ENCODE measurements around the gene GABARAPL1. TPM values are rescaled to one million over a fixed set of nuclear protein-coding genes. Genes with fewer than 3 reads are reported as not detected.
"Not testable (repeated sequence)": the region's sequence is repeated elsewhere in the genome, so short reads cannot be mapped to it uniquely, and the experiment has no call there.

GABARAPL1 gene
- total RNA-seq, 1 donor from 2014 or later = 51.3 TPM

GRCh38 chr12:10197879-10198278 lies 14.8 kb upstream of the GABARAPL1 start:
- no peak for DNase-seq (ENCODE audit: low read depth in 2 of 2)

DNA sequence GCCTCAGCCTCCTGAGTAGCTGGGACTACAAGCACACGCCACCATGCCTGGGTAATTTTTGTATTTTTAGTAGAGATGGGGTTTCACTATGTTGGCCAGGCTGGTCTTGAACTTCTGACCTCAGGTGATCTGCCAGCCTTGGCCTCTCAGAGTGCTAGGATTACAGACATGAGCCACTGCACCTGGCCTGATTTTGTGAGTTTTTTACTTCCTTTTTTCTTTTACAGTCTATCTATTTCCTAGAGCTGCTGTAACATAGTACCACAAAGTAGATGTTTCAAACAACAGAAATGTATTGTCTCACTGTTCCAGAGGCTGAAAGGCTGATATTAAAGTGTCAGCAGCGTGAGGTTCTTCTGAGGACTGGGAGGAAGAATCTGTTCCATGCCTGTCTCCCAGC lies 8.2 kb upstream of the GABARAPL1 start:
- DNase-seq (ENCODE audit: low read depth in 2 of 2) = not testable (repeated sequence)

GRCh38 chr12:10205220-10205807 lies 7.4 kb upstream of the GABARAPL1 start:
- peak in 1 of 2 donors; percentile 62 for DNase-seq (ENCODE audit: low read depth in 2 of 2)

- DNase-seq (ENCODE audit: low read depth in 2 of 2) = peak; percentile 35 to 81
Measured at GRCh38 chr12:10207136-10207535, 5.5 kb upstream of the GABARAPL1 start.

GRCh38 chr12:10210225-10210624 lies 2.5 kb upstream of the GABARAPL1 start:
- DNase-seq (ENCODE audit: low read depth in 2 of 2) = no peak

- DNase-seq (ENCODE audit: low read depth in 2 of 2) = no peak
Measured at GRCh38 chr12:10211101-10211939, 1.4 kb upstream of the GABARAPL1 start.

DNA sequence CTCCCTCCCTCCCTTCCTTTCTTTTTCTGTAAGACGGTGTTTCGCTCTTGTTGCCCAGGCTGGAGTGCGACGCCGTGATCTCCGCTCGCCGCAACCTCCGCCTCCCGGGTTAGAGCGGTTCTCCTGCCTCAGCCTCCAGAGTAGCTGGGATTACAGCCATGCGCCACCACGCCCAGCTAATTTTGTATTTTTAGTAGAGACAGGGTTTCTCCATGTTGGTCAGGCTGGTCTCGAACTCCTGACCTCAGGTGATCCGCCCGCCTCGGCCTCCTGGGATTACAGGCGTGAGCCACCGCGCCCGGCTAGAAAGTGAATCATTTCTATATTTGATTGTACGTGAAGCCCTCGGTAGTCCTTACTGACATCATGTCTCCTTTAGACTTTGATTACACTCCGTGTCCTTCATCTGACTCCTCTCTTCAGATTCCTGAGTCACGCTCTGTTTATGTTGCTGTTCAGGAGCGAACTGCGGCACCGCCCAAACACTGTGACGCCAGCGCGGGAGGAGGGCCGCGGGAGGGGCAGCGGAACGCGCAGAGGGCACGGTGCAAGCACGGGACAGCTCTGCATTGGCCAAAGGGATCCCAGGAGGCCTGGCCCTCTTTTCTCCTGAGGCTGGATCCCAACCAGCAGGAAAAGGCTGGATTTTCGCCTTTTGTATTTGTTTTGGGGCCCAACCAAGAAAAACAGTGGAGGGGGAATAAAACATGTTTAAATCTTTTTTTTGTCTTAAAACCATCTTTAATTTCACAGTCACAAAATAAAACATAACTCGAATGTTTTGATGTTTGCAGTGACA lies 538 bp upstream of the GABARAPL1 start:
- peak; percentile 97 to 100 for DNase-seq (ENCODE audit: low read depth in 2 of 2)

GRCh38 chr12:10213168-10214135 lies 775 bp downstream of the GABARAPL1 start:
- DNase-seq (ENCODE audit: low read depth in 2 of 2) = peak; percentile 46 to 70

GRCh38 chr12:10214136-10214894 lies 1.6 kb downstream of the GABARAPL1 start:
- peak in 1 of 2 donors; percentile 65 for DNase-seq (ENCODE audit: low read depth in 2 of 2)

- no peak for DNase-seq (ENCODE audit: low read depth in 2 of 2)
Measured at GRCh38 chr12:10214895-10215267, 2.2 kb downstream of the GABARAPL1 start.

- DNase-seq (ENCODE audit: low read depth in 2 of 2) = no peak
Measured at GRCh38 chr12:10215436-10215835, 2.8 kb downstream of the GABARAPL1 start.

DNA sequence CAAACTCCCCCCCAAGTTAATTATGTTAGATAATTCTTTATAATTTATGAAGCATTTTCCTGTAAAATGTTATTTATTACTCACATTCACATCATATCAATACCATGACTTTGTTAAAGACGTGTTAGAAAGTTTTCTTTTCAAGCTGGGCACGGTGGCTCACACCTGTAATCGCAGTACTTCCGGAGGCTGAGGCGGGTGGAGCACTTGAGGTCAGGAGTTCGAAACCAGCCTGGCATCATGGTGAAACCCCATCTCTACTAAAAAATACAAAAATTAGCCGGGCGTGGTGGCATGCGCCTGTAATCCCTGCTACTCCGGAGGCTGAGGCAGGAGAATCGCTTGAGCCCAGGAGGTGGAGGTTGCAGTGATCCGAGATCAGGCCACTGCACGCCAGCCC lies 3.3 kb downstream of the GABARAPL1 start:
- DNase-seq (ENCODE audit: low read depth in 2 of 2) = not testable (repeated sequence)

GRCh38 chr12:10218021-10218420 lies 5.3 kb downstream of the GABARAPL1 start:
- DNase-seq (ENCODE audit: low read depth in 2 of 2) = no peak

- peak; percentile 89 to 91 for DNase-seq (ENCODE audit: low read depth in 2 of 2)
Measured at GRCh38 chr12:10220398-10221077, 7.9 kb downstream of the GABARAPL1 start.

DNA sequence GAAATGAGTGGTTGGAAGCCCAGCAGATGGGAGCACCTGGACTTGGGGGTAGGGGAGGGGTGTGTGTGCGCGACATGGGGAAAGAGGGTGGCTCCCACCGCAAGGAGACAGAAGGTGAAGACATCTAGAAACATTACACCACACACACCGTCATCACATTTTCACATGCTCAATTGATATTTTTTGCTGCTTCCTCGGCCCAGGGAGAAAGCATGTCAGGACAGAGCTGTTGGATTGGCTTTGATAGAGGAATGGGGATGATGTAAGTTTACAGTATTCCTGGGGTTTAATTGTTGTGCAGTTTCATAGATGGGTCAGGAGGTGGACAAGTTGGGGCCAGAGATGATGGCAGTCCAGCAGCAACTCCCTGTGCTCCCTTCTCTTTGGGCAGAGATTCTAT lies 9.2 kb downstream of the GABARAPL1 start:
- no peak for DNase-seq (ENCODE audit: low read depth in 2 of 2)

GRCh38 chr12:10223208-10223607 lies 10.5 kb downstream of the GABARAPL1 start:
- DNase-seq (ENCODE audit: low read depth in 2 of 2) = no peak

DNA sequence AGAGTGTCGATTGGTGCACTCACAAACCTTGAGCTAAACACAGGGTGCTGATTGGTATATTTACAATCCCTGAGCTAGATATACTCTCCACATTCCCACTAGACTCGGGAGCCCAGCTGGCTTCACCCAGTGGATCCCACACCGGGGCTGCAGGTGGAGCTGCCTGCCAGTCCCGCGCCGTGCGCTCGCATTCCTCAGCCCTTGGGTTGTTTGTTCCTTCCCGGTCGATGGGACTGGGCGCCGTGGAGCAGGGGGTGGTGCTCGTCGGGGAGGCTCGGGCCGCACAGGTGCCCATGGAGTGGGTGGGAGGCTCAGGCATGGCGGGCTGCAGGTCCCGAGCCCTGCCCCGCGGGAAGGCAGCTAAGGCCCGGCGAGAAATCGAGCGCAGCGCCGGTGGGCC lies 12.7 kb downstream of the GABARAPL1 start:
- not testable (repeated sequence) for DNase-seq (ENCODE audit: low read depth in 2 of 2)

DNA sequence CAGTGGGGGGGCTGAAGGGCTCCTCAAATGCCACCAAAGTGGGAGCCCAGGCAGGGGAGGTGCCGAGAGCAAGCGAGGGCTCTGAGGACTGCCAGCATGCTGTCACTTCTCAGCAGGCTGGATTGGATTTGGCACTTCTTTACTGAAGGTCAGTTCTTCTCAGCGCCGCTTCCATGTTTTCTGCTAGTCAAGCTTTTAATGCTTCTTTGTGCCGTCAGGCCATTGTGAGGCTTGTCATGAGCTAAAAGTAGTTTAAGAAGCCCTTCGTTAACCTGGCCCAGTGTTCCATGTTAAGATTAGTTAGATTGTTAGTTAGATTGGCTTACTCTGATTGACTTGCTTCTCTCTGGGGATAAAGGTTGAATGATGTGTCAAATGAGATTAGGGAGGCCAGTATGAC lies 13.4 kb downstream of the GABARAPL1 start:
- no peak for DNase-seq (ENCODE audit: low read depth in 2 of 2)

- DNase-seq (ENCODE audit: low read depth in 2 of 2) = no peak
Measured at GRCh38 chr12:10226731-10227130, 14.1 kb downstream of the GABARAPL1 start.

DNA sequence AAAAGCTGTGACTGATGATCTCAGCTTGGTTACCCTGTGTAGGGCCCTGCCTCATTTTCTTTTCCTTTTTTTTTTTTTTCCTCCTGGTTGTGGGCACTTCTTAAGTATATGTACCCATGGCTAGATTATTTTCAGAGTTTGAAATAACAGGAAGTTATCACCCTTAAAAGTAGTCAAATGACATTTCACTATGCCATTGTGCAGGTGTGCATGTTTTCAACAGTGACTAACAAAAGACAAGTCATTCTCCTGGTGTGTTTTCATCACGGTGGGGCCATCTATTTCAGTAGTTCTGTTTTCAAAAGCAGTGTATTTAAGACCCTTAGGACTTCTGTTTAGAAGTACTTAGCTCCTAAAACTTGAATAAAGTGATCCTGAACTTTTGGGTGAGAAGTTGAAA lies 15.0 kb downstream of the GABARAPL1 start:
- no peak for DNase-seq (ENCODE audit: low read depth in 2 of 2)

All from dermis microvascular lymphatic vessel endothelial cell (primary cell).